GM18520 (cell line): ENCODE results near the gene PPP1R3D.

Source experiments
- ATAC-seq: cut with Tn5 transposase; IDR thresholded peaks from one replicate; pipeline ENCODE4 v1.9.1; 2021; ENCODE audit not compliant: unreplicated experiment

The PPP1R3D gene

DNA sequence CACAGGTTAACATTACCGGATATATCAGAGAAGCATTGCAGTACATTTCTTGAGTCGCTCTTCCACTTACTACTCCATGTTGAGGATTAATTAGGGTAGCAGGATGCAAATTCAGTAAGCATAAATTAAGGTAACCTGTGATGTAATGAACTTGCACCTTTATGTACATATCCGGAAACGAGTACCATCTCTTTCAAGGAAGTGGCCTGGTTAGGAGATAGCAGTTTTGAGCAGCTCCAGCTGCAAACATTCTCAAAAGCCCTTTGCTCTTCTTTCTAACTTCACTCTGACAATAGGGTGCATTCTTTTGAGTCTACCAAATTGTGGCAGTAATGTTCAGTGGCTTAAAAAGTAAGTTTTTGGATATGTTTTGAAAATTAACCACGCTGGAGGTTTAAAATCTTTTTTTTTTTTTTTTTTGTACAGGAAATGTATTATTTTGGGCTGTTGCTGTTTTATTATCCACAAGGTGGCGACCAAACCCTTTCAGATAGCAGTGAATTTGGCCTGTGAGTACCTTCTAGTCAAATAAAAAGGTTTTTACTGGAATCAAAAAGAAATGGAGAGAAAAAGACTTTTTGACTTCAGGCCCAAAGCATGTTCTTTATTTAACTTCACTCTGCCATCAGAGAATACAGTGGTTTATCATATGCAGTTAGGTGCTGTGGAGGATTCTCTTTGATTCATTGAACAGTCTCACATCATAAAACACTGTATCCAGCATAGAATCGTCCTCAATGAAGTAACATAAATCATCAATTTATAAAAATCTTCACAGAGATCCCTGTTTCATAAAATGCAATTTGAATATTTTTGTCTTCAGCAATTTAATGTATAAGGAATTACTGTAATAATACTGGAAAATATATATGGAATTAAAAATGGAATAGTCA lies 9.0 kb upstream of the PPP1R3D start:
- ATAC-seq = no peak

DNA sequence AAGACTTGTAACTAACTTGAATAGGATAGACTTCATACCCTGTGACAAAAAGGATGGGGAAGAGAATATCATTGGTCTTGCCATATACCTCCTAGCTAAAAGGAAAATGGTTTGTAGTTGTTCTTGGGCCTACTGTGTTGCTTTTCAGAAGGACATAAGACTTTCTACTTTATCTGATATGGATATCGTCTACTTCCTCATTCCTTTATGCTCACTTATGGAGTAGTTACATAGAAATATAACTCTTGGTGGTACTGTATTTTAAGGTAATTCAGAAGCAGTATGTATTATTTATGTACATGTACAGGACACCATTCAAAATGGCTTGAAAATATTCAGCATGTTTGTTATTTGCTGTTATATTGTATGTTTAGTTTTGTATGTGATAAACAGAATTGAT lies 8.1 kb upstream of the PPP1R3D start:
- no peak for ATAC-seq

GRCh38 chr20:59947376-59947775 lies 7.3 kb upstream of the PPP1R3D start:
- ATAC-seq = no peak

GRCh38 chr20:59945731-59946130 lies 5.6 kb upstream of the PPP1R3D start:
- no peak for ATAC-seq

GRCh38 chr20:59945175-59945574 lies 5.1 kb upstream of the PPP1R3D start:
- no peak for ATAC-seq

DNA sequence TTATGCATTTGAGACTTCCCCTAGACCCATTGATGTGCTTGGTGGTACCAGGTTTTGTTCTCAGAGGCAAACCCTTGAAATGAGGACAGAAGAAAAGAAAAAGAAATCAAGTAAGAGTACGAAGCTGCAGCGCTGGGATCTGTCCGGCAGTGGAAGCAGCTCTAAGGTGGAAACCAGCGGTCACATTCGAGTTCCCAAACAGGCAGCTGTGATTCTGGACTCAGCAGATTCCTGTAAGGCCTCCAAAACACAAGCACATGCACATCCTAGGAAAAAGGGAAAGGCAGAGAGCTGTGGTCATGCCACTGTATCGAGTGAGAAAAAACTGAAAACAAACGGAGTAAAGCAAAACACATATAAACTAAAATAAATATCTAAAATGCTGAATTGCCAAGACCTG lies 4.6 kb upstream of the PPP1R3D start:
- ATAC-seq = no peak

GRCh38 chr20:59942245-59942644 lies 2.1 kb upstream of the PPP1R3D start:
- no peak for ATAC-seq

- no peak for ATAC-seq
These were observed 820 bp upstream of the PPP1R3D start for GRCh38 chr20:59940956-59941294.

- ATAC-seq = peak; percentile 15
These were observed 301 bp downstream of the PPP1R3D start for GRCh38 chr20:59939879-59940128.

DNA sequence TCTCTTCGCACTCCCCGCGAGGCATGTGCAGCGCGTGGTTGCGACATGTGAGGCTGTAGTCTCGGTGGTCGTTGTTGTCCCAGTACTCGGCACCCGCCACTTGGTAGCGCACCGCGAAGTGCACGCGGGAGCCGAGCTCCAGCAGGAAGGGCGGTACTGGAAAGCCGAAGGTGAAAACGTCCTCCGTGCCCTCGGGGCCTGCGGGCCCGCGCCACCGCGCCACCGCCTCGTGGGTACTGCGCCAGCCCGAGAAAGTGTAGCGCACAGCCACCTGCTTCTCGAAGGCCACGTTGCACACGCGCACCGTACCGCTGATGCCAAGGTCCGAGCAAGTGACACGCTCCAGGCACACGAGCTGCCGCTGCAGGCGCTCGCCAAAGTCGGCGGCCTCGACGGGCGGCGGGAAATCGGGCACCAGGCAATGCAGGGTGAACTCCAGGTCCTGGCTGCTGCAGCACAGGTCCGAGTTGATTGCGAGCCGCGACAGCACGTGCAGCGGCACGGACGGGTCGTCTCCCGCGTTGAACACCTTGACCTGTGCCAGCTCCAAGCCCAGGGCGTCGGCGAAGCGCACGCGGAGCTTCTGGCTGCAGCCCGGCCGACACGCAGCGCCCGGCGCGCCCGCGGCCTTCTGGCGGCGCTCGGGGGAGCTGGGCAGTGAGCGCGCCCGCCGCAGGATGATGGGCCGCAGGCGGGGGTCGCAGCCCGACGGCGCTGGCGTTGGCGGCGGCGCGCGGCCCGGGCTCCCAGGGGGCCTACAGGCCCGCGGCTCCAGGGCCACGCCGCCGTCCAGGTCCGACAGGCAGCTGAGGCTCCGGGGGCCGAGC lies 840 bp downstream of the PPP1R3D start:
- ATAC-seq = no peak

GRCh38 chr20:59938696-59939051 lies 1.4 kb downstream of the PPP1R3D start:
- ATAC-seq = no peak

DNA sequence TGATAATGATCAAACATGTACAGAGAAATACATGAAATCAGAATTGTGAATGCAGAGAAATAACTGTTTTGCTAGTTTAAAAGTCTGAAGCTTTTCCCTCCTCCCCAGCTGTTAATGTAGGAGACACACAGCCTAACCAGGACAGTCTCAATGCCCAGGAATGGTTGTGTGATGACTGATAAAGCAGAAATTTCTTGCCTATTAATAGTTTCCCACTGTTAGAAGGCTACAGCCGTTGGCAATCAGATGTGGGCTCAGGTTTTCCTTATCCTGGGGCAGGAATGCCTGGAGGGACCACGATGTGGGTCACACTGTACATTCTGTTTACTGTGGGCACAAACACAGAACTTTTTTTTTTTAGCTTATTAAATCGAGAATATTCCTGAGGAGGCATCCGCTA lies 1.9 kb downstream of the PPP1R3D start:
- no peak for ATAC-seq

GRCh38 chr20:59937150-59937549 lies 3.0 kb downstream of the PPP1R3D start:
- no peak for ATAC-seq

GRCh38 chr20:59936409-59936808 lies 3.7 kb downstream of the PPP1R3D start:
- no peak for ATAC-seq

DNA sequence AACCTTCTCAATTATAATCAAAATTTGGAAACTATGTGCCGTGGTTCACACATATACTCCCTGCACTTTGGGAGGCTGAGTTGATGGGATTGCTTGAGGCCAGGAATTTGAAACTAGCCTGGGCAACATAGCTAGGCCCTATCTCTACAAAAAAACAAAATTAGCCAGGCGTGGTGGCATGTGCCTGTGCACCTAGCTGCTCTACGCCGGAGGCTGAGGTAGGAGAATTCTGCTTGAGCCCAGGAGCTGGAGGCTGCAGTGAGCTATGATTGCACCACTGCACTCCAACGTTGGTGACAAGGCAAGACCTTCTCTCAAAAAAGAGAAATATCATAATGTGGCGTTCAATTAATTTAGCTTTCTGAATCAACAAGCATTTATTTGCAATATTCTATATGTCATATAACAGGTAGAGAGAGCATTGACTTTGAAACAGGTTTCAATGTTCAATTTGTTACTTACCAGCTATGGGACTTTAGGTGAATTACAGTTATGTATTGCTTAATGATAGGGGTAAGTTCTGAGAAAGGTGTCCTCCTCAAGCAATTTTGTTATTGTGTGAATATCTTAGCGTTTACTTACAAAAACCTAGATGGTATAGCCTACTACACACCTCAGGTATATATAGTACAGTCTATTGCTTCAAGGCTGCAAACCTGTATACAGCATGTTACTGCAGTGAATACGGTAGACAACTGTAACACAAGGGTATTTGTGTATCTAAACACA lies 4.5 kb downstream of the PPP1R3D start:
- ATAC-seq = no peak

- peak; percentile 51 for ATAC-seq
These were observed 6.1 kb downstream of the PPP1R3D start for GRCh38 chr20:59933849-59934585.

DNA sequence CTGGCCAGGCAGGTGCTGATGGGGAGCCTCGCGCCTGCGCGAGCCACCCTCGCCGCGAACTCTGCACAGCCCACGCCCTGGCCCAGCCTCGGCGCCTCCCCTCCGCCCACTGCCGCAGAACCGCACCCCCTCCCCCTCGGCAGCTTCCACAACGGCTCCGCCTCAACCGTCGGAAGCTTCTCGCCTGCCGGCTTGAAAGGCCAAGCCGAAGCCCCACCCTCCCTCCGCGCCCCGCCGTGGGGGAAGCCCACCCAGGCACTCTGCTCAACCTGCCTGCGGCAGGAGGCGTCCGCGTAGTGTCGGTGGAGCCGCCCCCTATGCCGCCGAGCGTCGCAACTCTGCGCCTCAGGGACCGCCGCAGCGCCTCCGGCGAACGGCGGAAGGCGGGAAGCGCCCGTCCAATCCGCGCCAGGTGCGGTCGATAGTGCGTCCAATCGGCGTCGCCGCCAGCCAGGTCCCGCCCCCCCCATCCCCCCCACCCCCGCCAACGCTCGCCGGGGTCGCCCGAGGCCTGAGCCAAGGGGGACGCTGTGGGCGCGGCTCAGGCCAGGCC lies 6.7 kb downstream of the PPP1R3D start, which contains the start of gene SYCP2:
TSS of gene SYCP2 (minus strand) at position 342 of the 553 bp plus-strand sequence. CDS start 11,224 bp downstream, outside the sequence.
- no peak for ATAC-seq

DNA sequence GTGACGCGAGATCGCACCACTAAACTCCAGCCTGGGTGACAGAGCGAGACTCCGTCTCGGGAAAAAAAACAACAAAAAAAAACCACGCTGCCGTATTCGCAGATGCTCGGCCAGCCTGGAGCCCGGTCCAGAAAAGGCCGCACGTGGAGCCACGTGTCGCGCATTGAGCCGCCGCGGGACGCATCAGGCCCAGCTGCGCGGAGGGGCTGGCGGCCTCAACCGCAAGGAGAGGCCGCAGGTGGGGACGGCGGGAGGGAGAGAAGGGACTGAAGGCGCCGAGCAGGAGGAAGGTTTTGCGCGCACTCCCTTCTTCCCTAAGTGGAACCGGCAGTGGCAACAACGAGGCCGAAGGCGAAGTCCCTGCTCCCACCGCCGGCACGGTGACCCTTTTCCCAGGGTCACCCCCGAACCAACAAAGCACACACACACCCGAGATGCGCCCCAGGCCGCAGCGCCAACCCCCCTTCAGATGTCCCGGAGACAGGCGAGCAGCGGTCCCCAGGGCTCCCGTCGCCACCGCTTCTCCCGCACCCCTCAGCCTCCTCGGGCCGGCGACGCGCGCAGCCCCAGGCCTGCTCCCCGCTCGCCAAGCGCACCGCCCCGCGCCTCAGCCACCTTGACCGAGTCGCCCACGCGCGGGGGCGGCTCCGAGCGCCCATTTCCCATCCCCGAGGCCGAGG lies 7.3 kb downstream of the PPP1R3D start:
- no peak for ATAC-seq

- ATAC-seq = no peak
These were observed 8.4 kb downstream of the PPP1R3D start for GRCh38 chr20:59931511-59932312.
